Mesenchymal stem cell (in vitro differentiated cells and primary cell): ENCODE data around the gene CP.

Experiments
- DNase-seq: peaks from one replicate; pipeline ENCODE4 v3.0.0-alpha.2; 2013
- H2AFZ ChIP-seq: one replicate; pipeline ENCODE4 v1.6.1; 2013; ENCODE audit warnings: low read depth, mild to moderate bottlenecking, control low read depth, inconsistent platforms, low read length, moderate library complexity
- H2AK5ac ChIP-seq: 2 replicates; pipeline ENCODE4 v1.6.1; 2013; ENCODE audit warnings: low read length, moderate library complexity, mild to moderate bottlenecking, inconsistent platforms; ENCODE audit not compliant: severe bottlenecking
- H2BK120ac ChIP-seq: one replicate; pipeline ENCODE4 v1.6.1; 2013; ENCODE audit warnings: low read depth, mild to moderate bottlenecking, inconsistent platforms, low read length, moderate library complexity
- H2BK12ac ChIP-seq, 2 experiments: one replicate each; pipeline ENCODE4 v1.6.1; 2013; ENCODE audit warnings: inconsistent platforms in 2 of 2, low read length in 2 of 2, mild to moderate bottlenecking in 2 of 2, moderate library complexity in 2 of 2, control low read depth in 1 of 2
- H2BK15ac ChIP-seq: one replicate; pipeline ENCODE4 v1.6.1; 2013; ENCODE audit warnings: mild to moderate bottlenecking, low read depth, inconsistent platforms; ENCODE audit not compliant: poor library complexity, severe bottlenecking
- H2BK5ac ChIP-seq: 2 replicates; pipeline ENCODE4 v1.6.1; 2013; ENCODE audit warnings: low read depth, mild to moderate bottlenecking, low read length, control low read depth, inconsistent platforms; ENCODE audit not compliant: poor library complexity, severe bottlenecking
- H3K14ac ChIP-seq, 2 experiments: one replicate each; pipeline ENCODE4 v1.6.1; 2013; ENCODE audit warnings: inconsistent platforms in 2 of 2, low read length in 2 of 2, control low read depth in 1 of 2, mild to moderate bottlenecking in 1 of 2, moderate library complexity in 1 of 2
- H3K18ac ChIP-seq, 2 experiments: one replicate each; pipeline ENCODE4 v1.6.1; 2013; ENCODE audit warnings: inconsistent platforms in 2 of 2, low read length in 2 of 2, control low read depth in 1 of 2, low read depth in 1 of 2, mild to moderate bottlenecking in 1 of 2
- H3K23ac ChIP-seq, 2 experiments: one replicate each; pipeline ENCODE4 v1.6.1; 2013; ENCODE audit warnings: inconsistent platforms in 2 of 2, low read length in 2 of 2, mild to moderate bottlenecking in 2 of 2, moderate library complexity in 2 of 2, control low read depth in 1 of 2
- H3K27ac ChIP-seq: 2 replicates; pipeline ENCODE4 v1.5.1; 2013; ENCODE audit warnings: mild to moderate bottlenecking, moderate library complexity, low read length, control low read depth, inconsistent platforms; ENCODE audit not compliant: poor library complexity, severe bottlenecking
- H3K27me3 ChIP-seq, 2 experiments: 2 replicates each; pipeline versions ENCODE4 v1.6.1 to v1.7.0; 2013; ENCODE audit warnings: low read length in 2 of 2, mild to moderate bottlenecking in 2 of 2, moderate library complexity in 2 of 2, control low read depth in 1 of 2, inconsistent platforms in 1 of 2; ENCODE audit not compliant: control insufficient read depth in 1 of 2, insufficient read depth in 1 of 2
- H3K36me3 ChIP-seq, 2 experiments: 2 replicates each; pipeline versions ENCODE4 v1.6.1 to v1.7.0; 2013; ENCODE audit warnings: low read length in 2 of 2, control low read depth in 1 of 2, inconsistent platforms in 1 of 2, low read depth in 1 of 2, mild to moderate bottlenecking in 1 of 2; ENCODE audit not compliant: insufficient read depth in 2 of 2, control insufficient read depth in 1 of 2
- H3K4ac ChIP-seq, 2 experiments: one replicate each; pipeline ENCODE4 v1.6.1; 2013; ENCODE audit warnings: inconsistent platforms in 2 of 2, low read length in 2 of 2, mild to moderate bottlenecking in 2 of 2, moderate library complexity in 2 of 2, control low read depth in 1 of 2, low read depth in 1 of 2
- H3K4me1 ChIP-seq: 2 replicates; pipeline ENCODE4 v1.6.1; 2013; ENCODE audit warnings: low read depth, low read length, control low read depth; ENCODE audit not compliant: control insufficient read depth, insufficient read depth
- H3K4me2 ChIP-seq: 2 replicates; pipeline ENCODE4 v1.6.1; 2013; ENCODE audit warnings: low read length, mild to moderate bottlenecking, inconsistent platforms; ENCODE audit not compliant: poor library complexity, severe bottlenecking
- H3K4me3 ChIP-seq, 2 experiments: 2 replicates each; pipeline versions ENCODE4 v1.5.1 to v1.7.0; 2013; ENCODE audit warnings: low read length in 2 of 2, mild to moderate bottlenecking in 2 of 2, control low read depth in 1 of 2, low read depth in 1 of 2; ENCODE audit not compliant: insufficient read depth in 1 of 2
- H3K79me1 ChIP-seq: replicated peaks from 2 replicates; pipeline ENCODE4 v1.6.1; 2013; ENCODE audit warnings: mild to moderate bottlenecking, control low read depth, low read length, inconsistent platforms; ENCODE audit not compliant: poor library complexity, severe bottlenecking
- H3K9ac ChIP-seq: 2 replicates; pipeline ENCODE4 v1.7.0; 2013; ENCODE audit warnings: mild to moderate bottlenecking, low read length, moderate library complexity
- H3K9me3 ChIP-seq: 2 replicates; pipeline ENCODE4 v1.7.0; 2013; ENCODE audit warnings: mild to moderate bottlenecking, low read length; ENCODE audit not compliant: control insufficient read depth
- H4K8ac ChIP-seq: one replicate; pipeline ENCODE4 v1.6.1; 2013; ENCODE audit warnings: inconsistent platforms, mild to moderate bottlenecking, low read length, moderate library complexity
- H4K91ac ChIP-seq: one replicate; pipeline ENCODE4 v1.6.1; 2013; ENCODE audit warnings: mild to moderate bottlenecking, low read length, inconsistent platforms
- WGBS: methylation state at CpG from one replicate; pipeline ENCODE4 v1.1.7; 2013; ENCODE audit warnings: mixed read lengths; 5-methylcytosine and 5-hydroxymethylcytosine counted together

The CP gene

DNA sequence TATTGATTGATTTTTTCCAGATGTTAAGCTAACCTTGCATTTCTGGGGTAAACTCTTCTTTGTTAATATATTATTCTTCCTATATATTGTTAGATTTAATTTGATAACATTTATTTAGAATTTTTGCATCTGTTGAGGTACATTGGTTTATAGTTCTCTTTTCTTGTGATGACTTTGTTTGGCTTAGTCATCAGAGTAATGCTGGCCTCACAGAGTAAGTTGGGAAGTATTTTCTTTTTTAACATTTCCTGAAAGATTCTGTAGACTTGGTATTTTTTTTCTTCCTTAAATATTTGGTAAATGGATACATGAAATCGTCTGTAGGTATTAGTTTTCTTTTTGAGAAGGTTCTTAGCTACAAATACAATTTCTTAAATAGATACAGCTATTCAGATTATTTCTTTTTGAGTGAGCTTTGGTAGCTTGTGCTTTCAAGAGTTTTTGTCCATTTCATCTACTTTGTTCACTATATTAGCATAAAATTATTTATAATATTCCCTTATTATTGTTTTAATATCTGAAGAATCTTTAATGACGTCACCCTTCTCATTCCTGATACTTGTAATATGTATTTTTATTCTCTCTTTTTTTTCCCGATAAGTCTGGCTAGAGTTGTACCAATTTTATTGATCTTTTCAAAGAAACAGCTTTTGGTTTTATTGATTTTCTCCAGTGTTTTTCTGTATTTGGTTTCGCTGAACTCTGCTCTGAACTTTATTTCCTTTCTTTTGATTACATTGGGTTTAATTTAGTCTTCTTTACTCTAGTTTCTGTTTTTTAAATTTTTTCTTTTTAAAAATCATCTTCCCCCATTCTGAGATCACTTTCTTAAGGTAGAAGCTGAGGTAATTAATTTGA lies 98.7 kb downstream of the CP start:
- no peak overlapping the region for H3K9ac ChIP-seq
- no peak overlapping the region for H4K91ac ChIP-seq
- H3K27ac ChIP-seq = no peak overlapping the region
- H3K9me3 ChIP-seq = no peaks in the 10 kb centered on the region
- no peak overlapping the region for H4K8ac ChIP-seq
- H2AK5ac ChIP-seq = no peak overlapping the region
- no peaks in the 10 kb centered on the region for H3K36me3 ChIP-seq
- no peak overlapping the region for H3K23ac ChIP-seq
- no peak overlapping the region for H3K18ac ChIP-seq
- H3K4me3 ChIP-seq = no peak overlapping the region
- no peaks in the 10 kb centered on the region for H3K27me3 ChIP-seq
- DNase-seq = no peak
- H3K4ac ChIP-seq = no peak overlapping the region
- no peak overlapping the region for H3K4me2 ChIP-seq
- no peaks in the 10 kb centered on the region for H3K4me1 ChIP-seq
- H2BK15ac ChIP-seq = no peak overlapping the region
- H2BK120ac ChIP-seq = no peak overlapping the region
- no peak overlapping the region for H2AFZ ChIP-seq
- no CpG with 5 or more reads among the region's 4 CpGs for WGBS
- H2BK12ac ChIP-seq = no peak overlapping the region
- no peak overlapping the region for H3K14ac ChIP-seq
- no peak overlapping the region for H2BK5ac ChIP-seq
- H3K79me1 ChIP-seq = no peaks in the 10 kb centered on the region
